Inferior parietal cortex (tissue), 1 donor: ENCODE results near the gene GSX1.
"Not testable (repeated sequence)": the region's sequence is repeated elsewhere in the genome, so short reads cannot be mapped to it uniquely, and the experiment has no call there.

Experiments
- DNase-seq: peaks from one replicate; pipeline ENCODE4 v3.0.0-alpha.2; 2016; ENCODE audit errors: extremely low spot score

The GSX1 gene

GRCh38 chr13:27792393-27793218, at the start of gene GSX1:
GSX1 (plus strand) TSS chr13:27792483; CDS start chr13:27792691, 208 bp downstream.
- peak; percentile 29 for DNase-seq

- no peak for DNase-seq
Observed at GRCh38 chr13:27744801-27745200, 47.5 kb upstream of the GSX1 start.

GRCh38 chr13:27745301-27745700, 47.0 kb upstream of the GSX1 start:
- no peak for DNase-seq

GRCh38 chr13:27748143-27748542, 44.1 kb upstream of the GSX1 start:
- DNase-seq: not testable (repeated sequence)

- no peak for DNase-seq
Observed at GRCh38 chr13:27751953-27752532, 40.2 kb upstream of the GSX1 start.

GRCh38 chr13:27765650-27766049, 26.6 kb upstream of the GSX1 start:
- DNase-seq: no peak

GRCh38 chr13:27770809-27771208, 21.5 kb upstream of the GSX1 start:
- DNase-seq: no peak

GRCh38 chr13:27772651-27773425, 19.4 kb upstream of the GSX1 start:
- DNase-seq: no peak

- DNase-seq: no peak
Observed at GRCh38 chr13:27774169-27774568, 18.1 kb upstream of the GSX1 start.

- no peak for DNase-seq
Observed at GRCh38 chr13:27774651-27775050, 17.6 kb upstream of the GSX1 start.

- DNase-seq: no peak
Observed at GRCh38 chr13:27775943-27776342, 16.3 kb upstream of the GSX1 start.

GRCh38 chr13:27782151-27782550, 10.1 kb upstream of the GSX1 start:
- no peak for DNase-seq

- DNase-seq: peak; percentile 22
Observed at GRCh38 chr13:27783111-27783510, 9.2 kb upstream of the GSX1 start.

GRCh38 chr13:27788271-27788670, 4.0 kb upstream of the GSX1 start:
- no peak for DNase-seq

GRCh38 chr13:27789153-27789494, 3.2 kb upstream of the GSX1 start:
- no peak for DNase-seq

- DNase-seq: no peak
Observed at GRCh38 chr13:27789495-27790303, 2.6 kb upstream of the GSX1 start.

GRCh38 chr13:27790523-27790922, 1.8 kb upstream of the GSX1 start:
- DNase-seq: no peak

- no peak for DNase-seq
Observed at GRCh38 chr13:27791146-27791900, 960 bp upstream of the GSX1 start.

- no peak for DNase-seq
Observed at GRCh38 chr13:27791901-27792392, 336 bp upstream of the GSX1 start.

- DNase-seq: no peak
Observed at GRCh38 chr13:27793507-27794367, 1.5 kb downstream of the GSX1 start.
